GM23338 (cell line): ENCODE results near the gene ERAP2.

ENCODE experiments used
- CREB1 ChIP-seq: fragments of 250-450 bp; sonication (Bioruptor Pico); IDR thresholded peaks from 2 replicates; pipeline ENCODE4 v1.5.0; 2020; ENCODE audit warnings: low read depth, mild to moderate bottlenecking, moderate library complexity
- EZH2 ChIP-seq: fragments of 200-600 bp; sonication (generic); IDR thresholded peaks from one replicate; pipeline ENCODE4 v1.8.0; 2017; ENCODE audit warnings: antibody characterized with exemption, mild to moderate bottlenecking, low read depth; ENCODE audit not compliant: unreplicated experiment
- EZH2phosphoT487 ChIP-seq: fragments of 200-600 bp; sonication (generic); IDR thresholded peaks from one replicate; pipeline ENCODE4 v1.8.1; 2018; ENCODE audit warnings: antibody characterized with exemption; ENCODE audit not compliant: unreplicated experiment
- JUNB ChIP-seq: IDR thresholded peaks from one replicate; pipeline ENCODE4 v1.6.1; 2016; ENCODE audit warnings: antibody characterized with exemption; ENCODE audit not compliant: unreplicated experiment
- NANOG ChIP-seq: IDR thresholded peaks from 2 replicates; pipeline ENCODE4 v1.6.1; 2016; ENCODE audit warnings: antibody characterized with exemption, borderline replicate concordance
- POLR2AphosphoS5 ChIP-seq: IDR thresholded peaks from 2 replicates; pipeline ENCODE4 v1.6.1; 2016; ENCODE audit warnings: antibody characterized with exemption, low read depth
- ZNF331 ChIP-seq: fragments of 250-450 bp; sonication (Bioruptor Pico); IDR thresholded peaks from 2 replicates; pipeline ENCODE4 v1.5.0; 2020; ENCODE audit warnings: low read depth, mild to moderate bottlenecking, moderate library complexity
- TF ChIP-seq, protein P1 (sequence below), 2 experiments: fragments of 200-600 bp in 1 of 2; sonication (generic) in 1 of 2; conservative IDR thresholded peaks; 2 replicates each; pipeline versions ENCODE4 v1.5.1 to v1.6.1; 2016 to 2017; ENCODE audit warnings: antibody characterized with exemption in 2 of 2, low read depth in 2 of 2, mild to moderate bottlenecking in 2 of 2, moderate library complexity in 1 of 2
- TF ChIP-seq, protein P2 (sequence below): IDR thresholded peaks from 2 replicates; pipeline ENCODE4 v1.6.1; 2016; ENCODE audit warnings: antibody characterized with exemption
- TF ChIP-seq, protein P3 (sequence below): IDR thresholded peaks from one replicate; pipeline ENCODE4 v1.6.1; 2018; ENCODE audit warnings: antibody characterized with exemption; ENCODE audit not compliant: unreplicated experiment

DNA sequence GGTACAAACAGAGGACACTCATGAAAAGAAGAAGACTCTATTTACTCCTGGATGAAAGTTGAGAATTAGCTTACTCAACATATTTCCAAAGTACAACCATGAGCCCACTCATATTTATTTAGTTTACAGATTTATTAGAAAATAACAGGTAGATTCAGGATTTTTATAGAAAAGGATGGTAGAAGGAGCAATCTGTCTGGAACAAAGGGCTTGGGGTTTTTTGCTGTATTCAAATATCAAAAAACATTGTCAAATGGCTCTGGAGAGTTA, 7.0 kb upstream of the ERAP2 start:
- TF ChIP-seq, protein P1, sequence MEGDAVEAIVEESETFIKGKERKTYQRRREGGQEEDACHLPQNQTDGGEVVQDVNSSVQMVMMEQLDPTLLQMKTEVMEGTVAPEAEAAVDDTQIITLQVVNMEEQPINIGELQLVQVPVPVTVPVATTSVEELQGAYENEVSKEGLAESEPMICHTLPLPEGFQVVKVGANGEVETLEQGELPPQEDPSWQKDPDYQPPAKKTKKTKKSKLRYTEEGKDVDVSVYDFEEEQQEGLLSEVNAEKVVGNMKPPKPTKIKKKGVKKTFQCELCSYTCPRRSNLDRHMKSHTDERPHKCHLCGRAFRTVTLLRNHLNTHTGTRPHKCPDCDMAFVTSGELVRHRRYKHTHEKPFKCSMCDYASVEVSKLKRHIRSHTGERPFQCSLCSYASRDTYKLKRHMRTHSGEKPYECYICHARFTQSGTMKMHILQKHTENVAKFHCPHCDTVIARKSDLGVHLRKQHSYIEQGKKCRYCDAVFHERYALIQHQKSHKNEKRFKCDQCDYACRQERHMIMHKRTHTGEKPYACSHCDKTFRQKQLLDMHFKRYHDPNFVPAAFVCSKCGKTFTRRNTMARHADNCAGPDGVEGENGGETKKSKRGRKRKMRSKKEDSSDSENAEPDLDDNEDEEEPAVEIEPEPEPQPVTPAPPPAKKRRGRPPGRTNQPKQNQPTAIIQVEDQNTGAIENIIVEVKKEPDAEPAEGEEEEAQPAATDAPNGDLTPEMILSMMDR (conservative IDR thresholded peaks at IDR 0.05; ENCODE audit: low read depth in 2 of 2): no peak
- no peak for TF ChIP-seq EZH2
- no peak for TF ChIP-seq CREB1 (CRISPR knock-in tag)
- TF ChIP-seq POLR2AphosphoS5: no peak
- no peak for TF ChIP-seq EZH2phosphoT487
- TF ChIP-seq NANOG: no peak
- TF ChIP-seq JUNB: no peak
- TF ChIP-seq, protein P2, sequence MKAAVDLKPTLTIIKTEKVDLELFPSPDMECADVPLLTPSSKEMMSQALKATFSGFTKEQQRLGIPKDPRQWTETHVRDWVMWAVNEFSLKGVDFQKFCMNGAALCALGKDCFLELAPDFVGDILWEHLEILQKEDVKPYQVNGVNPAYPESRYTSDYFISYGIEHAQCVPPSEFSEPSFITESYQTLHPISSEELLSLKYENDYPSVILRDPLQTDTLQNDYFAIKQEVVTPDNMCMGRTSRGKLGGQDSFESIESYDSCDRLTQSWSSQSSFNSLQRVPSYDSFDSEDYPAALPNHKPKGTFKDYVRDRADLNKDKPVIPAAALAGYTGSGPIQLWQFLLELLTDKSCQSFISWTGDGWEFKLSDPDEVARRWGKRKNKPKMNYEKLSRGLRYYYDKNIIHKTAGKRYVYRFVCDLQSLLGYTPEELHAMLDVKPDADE: no peak
- TF ChIP-seq, protein P3, sequence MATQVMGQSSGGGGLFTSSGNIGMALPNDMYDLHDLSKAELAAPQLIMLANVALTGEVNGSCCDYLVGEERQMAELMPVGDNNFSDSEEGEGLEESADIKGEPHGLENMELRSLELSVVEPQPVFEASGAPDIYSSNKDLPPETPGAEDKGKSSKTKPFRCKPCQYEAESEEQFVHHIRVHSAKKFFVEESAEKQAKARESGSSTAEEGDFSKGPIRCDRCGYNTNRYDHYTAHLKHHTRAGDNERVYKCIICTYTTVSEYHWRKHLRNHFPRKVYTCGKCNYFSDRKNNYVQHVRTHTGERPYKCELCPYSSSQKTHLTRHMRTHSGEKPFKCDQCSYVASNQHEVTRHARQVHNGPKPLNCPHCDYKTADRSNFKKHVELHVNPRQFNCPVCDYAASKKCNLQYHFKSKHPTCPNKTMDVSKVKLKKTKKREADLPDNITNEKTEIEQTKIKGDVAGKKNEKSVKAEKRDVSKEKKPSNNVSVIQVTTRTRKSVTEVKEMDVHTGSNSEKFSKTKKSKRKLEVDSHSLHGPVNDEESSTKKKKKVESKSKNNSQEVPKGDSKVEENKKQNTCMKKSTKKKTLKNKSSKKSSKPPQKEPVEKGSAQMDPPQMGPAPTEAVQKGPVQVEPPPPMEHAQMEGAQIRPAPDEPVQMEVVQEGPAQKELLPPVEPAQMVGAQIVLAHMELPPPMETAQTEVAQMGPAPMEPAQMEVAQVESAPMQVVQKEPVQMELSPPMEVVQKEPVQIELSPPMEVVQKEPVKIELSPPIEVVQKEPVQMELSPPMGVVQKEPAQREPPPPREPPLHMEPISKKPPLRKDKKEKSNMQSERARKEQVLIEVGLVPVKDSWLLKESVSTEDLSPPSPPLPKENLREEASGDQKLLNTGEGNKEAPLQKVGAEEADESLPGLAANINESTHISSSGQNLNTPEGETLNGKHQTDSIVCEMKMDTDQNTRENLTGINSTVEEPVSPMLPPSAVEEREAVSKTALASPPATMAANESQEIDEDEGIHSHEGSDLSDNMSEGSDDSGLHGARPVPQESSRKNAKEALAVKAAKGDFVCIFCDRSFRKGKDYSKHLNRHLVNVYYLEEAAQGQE: no peak
- TF ChIP-seq ZNF331: no peak
